GF-D8 (cell line): ENCODE measurements around the gene EXOC3.
"Not testable (repeated sequence)": the region's sequence is repeated elsewhere in the genome, so short reads cannot be mapped to it uniquely, and the experiment has no call there.

Experiments used
- DNase-seq: peaks from one replicate; lab custom pipeline; 2025; lab: John Stamatoyannopoulos, UW

EXOC3 gene

GRCh38 chr5:486597-486996 lies 43.6 kb downstream of the EXOC3 start:
- not testable (repeated sequence) for DNase-seq

DNA sequence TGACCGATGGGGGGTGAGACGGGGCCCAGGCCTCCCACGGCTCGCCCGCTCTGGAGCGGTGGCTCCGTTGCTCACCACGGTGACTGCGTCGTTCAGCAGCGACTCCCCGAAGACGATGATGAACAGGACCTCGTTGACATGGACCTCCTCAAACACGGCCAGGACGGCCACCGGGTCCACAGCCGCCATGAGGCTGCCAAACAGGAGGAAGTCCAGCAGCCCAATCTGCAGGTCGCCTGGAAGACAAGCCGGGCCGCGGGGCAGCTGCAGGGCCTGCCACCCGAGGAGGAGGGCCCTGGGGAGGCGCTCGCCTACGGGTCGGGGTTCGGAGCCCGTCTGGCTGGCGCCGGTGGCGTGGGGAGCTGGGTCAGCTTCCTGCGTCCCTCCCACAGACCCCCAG lies 45.3 kb downstream of the EXOC3 start:
- no peak for DNase-seq

DNA sequence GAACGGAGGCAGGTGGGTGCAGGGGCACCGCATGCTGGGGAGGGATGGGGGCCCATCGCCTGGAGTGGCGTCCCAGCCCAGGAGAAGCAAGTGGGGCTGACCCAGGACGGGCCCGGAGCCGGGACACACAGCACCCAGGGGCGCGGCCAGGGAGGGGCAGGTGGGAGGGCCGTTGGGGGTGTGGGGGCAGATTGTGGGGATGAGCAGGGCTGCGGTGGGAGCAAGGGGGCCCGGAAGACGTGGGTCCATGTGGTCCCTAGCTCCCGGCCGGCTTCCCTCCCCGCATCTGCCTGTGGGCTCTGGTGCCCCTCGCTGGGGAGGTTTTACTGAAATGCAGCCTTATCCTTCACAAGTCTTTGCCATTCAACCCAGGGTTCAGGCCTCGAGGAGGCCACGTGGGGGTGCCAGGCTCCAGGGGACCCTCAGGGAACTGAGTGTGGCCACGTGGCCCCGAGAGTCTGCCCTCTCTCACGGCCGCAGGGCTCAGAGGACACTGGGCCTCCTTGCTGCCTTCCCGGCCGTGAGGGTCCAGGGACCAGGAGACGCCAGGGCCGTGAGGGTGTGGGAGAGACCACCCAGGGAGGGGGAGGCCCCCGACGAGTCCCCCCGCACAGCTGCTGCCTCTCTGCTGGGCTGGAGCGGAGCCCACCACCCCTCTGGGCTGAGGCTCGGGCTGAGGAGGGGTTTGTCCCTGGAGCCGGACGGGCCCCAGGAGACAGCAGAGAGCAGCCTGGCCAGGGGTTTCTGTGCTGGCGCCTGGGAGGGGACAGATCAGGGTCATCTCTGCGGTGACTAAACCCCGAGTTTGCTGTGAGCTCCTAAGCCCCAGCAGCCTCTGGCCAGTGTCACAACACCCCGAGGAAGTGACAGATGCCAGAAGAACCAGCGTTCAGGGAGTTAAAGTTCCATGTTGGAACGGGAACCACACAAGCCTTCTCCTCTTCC lies 46.0 kb downstream of the EXOC3 start:
- no peak for DNase-seq

DNA sequence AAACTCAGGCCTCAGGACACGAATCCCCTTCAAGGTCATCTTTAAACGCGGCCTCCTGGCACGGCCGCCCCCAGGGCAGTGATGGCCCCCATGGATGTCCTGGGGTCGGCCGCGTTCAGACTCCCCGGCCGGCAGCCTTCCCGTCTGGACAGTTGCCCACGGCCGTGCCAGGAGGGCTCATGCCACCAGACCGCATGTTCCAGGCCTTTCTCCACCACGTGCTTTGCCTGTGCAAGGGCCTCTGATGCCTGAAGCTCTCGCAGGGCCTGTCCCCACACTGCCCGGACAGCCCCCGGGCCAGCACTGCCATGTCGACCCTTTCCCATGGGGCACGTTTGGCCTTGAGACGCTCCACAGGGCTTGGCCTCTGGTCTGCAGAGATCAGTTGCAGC lies 46.7 kb downstream of the EXOC3 start:
- no peak for DNase-seq

DNA sequence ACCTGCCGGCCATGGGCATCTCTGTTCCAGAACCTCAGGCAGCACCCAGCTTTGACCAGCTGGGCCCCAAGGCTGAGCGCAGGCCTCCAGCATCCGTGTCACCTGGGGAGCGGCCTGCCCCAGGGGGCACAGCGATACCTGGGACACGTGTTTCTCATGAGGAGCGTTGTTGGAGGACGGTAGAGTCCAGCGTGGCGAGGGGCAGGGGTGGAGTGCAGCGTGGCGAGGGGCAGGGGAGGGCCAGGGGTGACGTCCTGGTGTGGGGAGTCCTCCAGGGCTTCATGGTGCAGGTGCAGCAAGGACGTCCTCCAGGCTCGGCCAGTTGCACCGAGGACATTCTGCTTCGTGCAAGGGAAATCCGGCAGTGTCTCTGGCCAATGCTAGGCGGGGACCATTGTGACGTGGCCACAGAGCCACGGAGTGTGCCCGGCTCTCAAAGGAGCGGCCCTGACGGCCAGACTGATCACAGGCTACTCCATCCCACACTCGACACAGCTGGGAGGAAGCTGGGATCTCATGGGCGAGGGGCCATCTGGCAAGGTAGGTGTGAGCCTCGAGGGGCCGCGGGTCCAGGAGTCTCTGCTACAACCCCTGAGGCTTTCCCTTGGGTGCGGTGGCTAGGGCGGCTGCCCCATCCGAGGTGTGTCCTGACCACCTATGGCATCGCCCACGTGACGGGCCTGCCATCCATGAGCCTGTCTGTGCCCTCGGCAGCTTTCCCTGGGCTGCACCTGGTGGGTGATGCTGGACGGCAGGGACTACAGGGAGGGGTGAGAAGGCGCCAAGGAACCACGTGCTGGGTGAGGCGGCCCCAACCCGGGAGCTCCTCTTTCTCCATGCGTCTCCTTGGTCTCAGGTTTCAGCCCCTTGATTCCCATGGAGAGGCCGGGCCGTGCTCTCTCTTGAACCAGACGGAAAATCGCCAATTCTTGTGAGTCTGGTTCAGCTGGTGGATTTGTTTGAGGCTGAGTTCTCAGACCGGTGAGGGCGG lies 47.4 kb downstream of the EXOC3 start:
- DNase-seq: no peak

DNA sequence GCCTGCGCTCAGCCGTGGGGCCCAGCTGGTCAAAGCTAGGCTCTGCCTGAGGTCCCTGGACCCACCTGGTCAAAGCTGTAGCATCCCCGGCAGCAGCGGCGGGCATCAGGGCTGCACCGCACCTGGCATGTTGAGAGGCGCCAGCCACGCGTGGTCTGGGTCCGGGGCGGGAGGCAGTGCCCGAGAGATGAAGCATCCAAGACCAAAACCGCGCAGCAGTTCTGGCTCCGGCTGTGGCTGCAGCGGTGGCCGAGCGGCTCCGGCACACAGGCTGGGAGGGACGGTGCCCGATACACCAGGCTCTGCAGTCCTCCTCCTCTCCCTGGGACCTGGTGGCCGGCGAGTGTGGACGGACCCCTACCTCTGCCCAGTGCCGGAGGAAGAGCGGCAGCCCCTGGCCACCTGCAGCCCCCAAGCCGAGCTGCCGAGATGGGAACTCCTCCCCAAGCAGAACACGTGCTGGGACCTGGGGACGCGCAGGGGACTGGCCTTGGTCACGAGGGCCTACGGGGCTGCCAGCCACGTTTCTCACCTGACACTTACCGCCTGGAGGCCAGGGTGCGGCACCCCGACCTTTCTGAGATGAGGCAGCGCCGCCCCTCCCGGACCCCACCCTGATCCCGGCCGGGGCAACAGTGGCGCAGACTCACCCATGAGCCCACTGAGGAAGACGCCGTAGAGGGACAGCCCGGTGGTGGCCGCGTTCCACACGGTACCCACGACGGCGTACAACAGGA lies 48.3 kb downstream of the EXOC3 start:
- no peak for DNase-seq

DNA sequence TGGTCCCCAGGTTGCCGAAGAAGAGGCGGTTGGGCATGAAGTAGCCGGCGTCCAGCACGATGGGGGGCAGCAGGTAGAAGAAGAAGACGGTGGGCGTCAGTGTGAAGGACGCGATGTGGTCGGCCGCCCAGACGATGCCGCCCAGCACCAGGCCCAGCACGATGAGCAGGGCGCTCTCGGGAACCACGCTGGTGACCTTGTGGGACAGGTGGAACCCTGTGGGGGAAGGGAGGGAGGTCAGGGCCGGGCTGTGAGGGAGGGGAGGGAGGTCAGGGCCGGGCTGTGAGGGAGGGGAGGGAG lies 48.8 kb downstream of the EXOC3 start:
- no peak for DNase-seq

DNA sequence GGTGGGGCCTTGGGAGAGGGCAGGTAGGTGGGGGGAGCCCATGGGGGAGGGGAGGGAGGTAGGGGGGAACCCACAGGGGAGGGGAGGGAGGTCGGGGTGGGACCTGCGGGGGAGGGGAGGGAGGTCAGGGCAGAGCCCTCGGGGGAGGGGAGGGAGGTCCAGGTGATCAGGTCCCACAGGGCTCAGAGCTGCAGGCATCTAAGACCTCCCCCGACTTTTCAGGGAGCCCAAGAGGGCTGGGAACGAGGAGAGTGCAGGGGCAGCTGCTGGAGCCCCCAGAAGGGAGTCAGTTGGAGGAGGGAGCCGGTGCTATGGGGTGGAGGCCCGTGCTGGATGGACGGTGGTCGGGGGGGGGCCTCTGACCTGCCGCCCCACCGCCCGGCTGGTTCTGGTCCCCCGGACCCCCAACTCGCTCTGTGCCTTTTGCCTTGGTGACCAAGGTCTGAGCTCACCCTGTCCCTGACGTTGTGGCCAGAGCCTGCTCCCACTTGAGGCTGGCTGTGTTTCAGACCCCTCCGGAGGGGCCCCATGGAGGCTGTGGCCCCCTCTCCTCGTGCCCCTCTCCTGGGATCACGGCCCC lies 49.4 kb downstream of the EXOC3 start:
- no peak for DNase-seq

DNA sequence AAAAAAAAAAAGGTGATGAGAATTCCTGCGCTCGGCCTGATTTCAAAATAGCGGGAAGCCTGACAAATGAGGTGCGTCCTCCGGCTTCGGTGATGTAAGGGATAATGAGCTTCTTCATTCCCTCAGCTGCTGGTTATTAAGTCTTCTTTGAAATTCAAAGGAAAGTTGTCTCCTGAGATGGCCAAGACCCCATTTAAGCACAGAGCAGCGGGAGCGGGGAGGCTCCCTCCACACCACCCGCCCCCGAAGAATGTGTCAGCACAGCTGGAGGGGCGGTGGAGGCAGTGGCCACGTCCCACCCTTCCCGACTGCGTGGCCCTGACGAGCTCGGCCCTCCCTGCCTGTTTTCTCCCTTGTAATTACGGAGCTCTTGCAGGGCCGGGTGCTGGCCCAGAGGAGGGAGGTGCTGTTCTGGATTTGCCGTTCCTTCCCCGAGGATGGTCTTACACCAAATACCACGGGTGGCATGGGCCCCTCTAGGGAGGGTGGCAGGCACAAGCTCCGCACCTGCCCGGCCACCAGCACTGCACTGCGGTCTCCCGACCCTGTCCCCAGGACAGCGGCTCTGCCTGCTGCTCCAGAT lies 50.2 kb downstream of the EXOC3 start:
- DNase-seq: no peak

DNA sequence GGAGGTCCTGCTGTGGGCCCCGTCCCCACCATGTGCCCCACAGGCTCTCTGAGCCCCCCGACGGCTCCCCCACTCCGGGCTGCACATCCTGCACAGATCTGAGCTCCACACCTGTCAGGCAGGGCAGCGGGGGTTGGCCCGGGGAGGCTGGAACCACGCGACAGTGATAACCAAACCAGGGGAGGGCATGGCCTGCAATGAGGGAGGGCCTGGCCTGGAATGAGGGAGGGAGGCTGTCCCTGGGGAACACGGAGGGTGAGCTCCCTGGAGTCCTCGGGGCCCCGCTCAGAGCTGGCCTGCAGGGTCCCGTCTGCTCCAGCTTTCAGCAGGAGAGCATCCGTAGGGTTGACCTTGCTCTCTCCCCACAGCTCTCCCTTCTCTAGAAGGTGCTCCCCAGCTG lies 50.8 kb downstream of the EXOC3 start:
- DNase-seq: no peak

DNA sequence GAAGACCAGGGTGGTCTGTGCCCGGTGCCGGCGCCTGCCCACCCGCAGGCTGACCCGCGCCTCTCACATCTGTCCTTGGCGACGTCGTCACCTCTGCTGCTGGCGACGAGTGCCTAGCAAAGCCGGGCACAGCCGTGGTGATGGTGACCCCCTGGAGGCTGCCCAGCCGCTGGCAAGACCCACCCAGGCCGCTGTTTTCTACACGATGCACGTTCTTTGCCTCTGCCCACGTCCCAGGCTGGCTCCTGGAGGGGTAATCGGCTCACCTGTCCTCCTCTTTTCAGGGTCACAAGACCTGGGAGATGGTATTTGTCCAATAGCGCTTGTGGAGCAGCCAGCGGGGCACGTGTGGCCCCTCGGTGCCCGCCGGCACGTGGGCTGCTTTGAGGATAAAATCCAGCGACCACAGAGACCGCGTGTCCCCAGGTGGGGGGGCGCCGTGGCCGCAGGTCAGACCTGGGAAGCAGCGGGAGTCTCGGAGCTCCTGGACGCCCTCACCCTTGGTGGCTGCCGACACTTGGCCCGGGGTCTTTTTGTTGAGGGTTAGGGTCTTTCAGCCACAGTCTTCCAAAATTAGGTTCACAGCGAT lies 51.8 kb downstream of the EXOC3 start:
- no peak for DNase-seq

DNA sequence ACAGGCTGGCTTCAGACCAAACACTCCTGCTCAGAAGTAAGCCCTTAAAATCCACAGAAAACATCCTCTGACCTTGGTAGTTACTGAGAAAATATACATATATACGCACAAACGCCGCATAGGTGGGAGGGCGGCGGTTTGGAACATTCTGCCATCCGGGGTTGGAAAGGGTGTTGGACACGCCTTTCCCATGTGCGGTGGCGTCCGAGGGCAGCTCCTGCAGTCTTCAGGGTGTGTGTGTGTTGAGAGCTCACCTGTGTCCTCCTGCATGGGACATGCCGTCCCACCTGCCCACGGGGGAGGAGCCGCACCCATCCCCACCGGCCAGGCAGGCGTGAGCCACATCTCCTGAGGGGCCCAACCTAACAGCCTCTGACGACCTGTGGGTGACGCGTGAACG lies 53.1 kb downstream of the EXOC3 start:
- no peak for DNase-seq

DNA sequence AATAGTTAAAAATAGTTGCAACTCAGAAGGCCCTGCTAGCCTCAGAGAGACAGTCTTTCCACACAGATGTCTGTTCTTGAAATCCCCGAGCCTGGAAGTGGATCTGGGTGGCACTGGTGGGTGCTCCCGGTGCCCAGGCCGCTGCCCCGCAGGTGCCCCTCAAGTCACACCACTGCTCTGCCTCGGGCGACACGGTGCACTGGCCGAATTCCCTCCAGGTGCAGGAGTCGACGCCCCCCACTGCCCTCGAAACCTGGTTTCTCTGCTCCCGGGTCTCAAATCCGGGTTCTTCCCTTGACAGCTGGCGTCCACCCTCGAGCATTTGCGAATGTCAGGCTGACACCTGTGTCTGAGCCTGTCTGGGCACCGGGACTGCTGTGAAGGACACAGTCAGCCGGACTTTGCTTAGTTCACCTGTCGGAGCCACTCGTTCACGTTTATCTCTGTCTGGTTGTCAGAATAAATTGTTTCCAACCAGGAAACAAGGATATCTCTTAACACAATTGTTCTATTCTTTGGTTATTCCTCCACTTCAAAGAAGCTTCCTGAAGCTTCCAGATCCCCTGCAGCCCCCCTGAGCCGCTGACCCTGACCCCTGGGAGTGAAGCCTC lies 54.2 kb downstream of the EXOC3 start:
- no peak for DNase-seq

DNA sequence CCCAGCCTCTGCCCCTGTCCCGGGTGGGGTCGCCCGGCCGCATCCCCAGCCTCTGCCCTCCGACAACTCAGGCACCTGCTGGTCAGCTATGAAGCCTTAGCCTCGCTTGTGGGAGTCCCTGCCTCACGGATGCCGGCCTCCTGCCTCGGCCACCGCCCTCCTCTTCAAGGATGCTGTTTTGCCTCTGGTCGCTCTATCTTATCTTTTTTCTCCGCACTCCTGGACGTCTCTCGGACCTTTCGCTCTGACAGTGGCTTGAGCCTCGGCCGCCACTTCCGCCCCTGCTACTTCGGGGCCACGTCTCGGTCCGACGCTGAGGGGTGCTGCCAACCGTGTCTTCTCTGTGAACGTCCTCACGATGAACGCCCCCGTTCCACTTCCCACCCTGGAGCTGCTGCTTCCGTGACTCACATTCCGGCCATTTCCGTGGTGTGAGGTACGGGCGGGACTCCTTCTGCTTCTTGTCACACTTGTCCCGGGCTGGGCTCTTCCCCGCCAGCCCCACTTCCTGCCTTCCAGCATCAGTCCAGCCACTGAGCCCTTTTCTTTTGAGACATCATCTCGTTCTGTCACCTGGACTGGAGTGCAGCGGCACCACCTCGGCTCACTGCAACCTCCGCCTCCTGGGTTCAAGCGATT lies 55.0 kb downstream of the EXOC3 start:
- no peak for DNase-seq

DNA sequence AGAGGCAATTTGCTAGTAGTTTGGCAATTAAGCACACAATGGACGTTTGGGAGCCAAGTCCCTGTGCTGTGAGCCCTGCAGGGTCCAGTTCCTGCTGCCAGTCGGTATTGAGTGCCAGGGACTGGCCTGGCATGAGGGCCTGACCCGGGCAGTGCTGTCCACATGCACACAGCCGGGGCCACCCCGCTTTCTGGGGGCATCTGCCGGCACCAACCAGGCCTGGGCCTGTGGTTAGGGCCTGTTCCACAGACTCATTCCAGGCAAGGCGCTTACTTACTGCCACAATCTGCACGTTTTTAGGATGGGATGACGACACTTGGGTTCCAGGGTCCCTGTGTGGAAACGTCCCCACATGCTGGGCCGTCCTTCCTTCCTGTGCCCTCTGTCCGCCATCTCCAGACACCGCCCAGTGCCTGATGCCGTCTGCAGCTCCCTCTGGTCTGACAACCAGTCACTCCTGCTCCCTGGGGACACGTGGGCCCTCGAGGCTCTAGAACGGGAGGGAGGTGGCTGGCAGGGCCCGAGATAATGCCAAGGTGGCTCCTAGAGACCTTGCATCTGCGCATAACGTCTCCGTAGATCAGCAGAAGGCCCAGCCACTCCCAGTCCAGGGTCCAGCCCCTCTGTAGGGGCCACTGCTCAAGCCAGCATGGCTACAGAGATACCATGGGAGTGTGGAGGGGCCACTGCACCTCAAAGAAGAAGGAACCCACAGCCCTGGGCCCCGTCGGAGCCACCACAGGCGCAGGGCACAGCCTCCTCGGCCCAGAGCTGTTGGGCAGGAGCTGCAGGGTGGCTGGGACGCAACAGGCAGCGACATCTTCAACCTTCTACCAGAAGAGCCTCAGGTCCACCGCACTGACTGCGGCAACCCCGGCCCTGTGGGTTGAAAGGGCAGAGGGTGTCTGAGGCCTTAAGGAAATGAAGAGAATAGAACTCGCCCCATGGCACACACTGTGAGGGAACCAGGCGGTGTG lies 56.5 kb downstream of the EXOC3 start:
- no peak for DNase-seq

GRCh38 chr5:500491-500890 lies 57.5 kb downstream of the EXOC3 start:
- no peak for DNase-seq

- no peak for DNase-seq
Observed at GRCh38 chr5:501105-501830, 58.3 kb downstream of the EXOC3 start.

DNA sequence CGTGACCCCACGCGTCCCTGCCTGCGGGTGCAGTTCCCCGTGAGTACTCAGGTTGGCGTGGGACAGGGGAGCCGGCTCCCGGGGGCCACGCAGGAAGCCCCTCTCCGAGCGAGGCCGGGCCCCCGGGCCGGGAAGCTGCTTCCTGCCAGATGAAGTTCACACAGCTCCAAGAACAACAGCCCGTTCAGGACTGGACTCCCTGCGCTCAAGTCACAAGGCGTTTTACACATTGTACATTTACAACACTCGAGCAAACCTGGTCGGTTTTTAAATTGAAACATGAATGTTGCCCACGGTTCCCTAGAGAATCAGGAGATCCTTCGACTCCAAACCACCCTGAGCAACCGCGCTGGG lies 58.8 kb downstream of the EXOC3 start:
- no peak for DNase-seq
